Left colon (tissue), 2 donors: ENCODE measurements around the gene GIPC3. TPM values are rescaled to one million over a fixed set of nuclear protein-coding genes. Genes with fewer than 3 reads are reported as not detected.
"Not testable (repeated sequence)": the region's sequence is repeated elsewhere in the genome, so short reads cannot be mapped to it uniquely, and the experiment has no call there.

Source experiments
- ATAC-seq: fragments of 200-7000 bp; cut with Tn5 transposase; one replicate; pipeline ENCODE4 v1.9.1; 2020; ENCODE audit warnings: mild to moderate bottlenecking, moderate library complexity
- DNase-seq, 2 donors: peaks; one replicate each; pipeline ENCODE4 v3.0.0-alpha.2; 2020
- intact Hi-C, 2 donors: fragments of 100-400 bp; cut with DNase I in 1 of 2; cut with micrococcal nuclease in 1 of 2; formaldehyde crosslinking; loops; one replicate each; pipeline versions ENCODE4 v1.11.2 to v1.14.0; 2022; cut with DNase I, micrococcal nuclease
- total RNA-seq, 2 donors: library from RNA; stranded (reverse); fragmentation: NEBNext Ultra II Directional; extraction: Animal tissue kit (Norgen Biotek cat#: 25700); gene quantifications; one replicate each; pipeline ENCODE4 v1.2.1, GENCODE V29; 2021
- donor health status: DM: no; HTN: no; CAD: no.
- donor health status: DM: yes; HTN: yes; CAD: no.

GIPC3 gene
- total RNA-seq, 2 donors from 2014 or later = 0.24 to 0.64 TPM

- intact Hi-C loops = no loop called here
- DNase-seq (peak; percentile 100), ATAC-seq (peak; percentile 97)
Observed at GRCh38 chr19:3626473-3627350, 41.4 kb downstream of the GIPC3 start, which contains the start of gene CACTIN. Gene CACTIN, minus strand, starts transcription at chr19:3626790. Its CDS starts 28 bp downstream, at chr19:3626762.

- ATAC-seq (no peak), DNase-seq (no peak)
- intact Hi-C loops = no loop called here
Observed at GRCh38 chr19:3627351-3627723, 42.1 kb downstream of the GIPC3 start.

GRCh38 chr19:3628766-3629165, 43.5 kb downstream of the GIPC3 start:
- ATAC-seq, intact Hi-C loops, DNase-seq: not testable (repeated sequence)

GRCh38 chr19:3631053-3631861, 46.0 kb downstream of the GIPC3 start:
- intact Hi-C loops = no loop called here
- no peak for ATAC-seq

GRCh38 chr19:3632098-3632497, 46.8 kb downstream of the GIPC3 start:
- DNase-seq (no peak), ATAC-seq (no peak)
- intact Hi-C loops = no loop called here

More at GRCh38 chr19:3631053-3631861, 46.0 kb downstream of the GIPC3 start:
- DNase-seq = no peak

GRCh38 chr19:3632739-3633558, 47.7 kb downstream of the GIPC3 start:
- intact Hi-C loops = no loop called here
- ATAC-seq (no peak), DNase-seq (no peak)

GRCh38 chr19:3633559-3633988, 48.3 kb downstream of the GIPC3 start:
- intact Hi-C loops = no loop called here
- ATAC-seq = no peak

GRCh38 chr19:3634496-3635045, 49.3 kb downstream of the GIPC3 start:
- no peak for ATAC-seq
- intact Hi-C loops = no loop called here
- no peak for DNase-seq

More at GRCh38 chr19:3633559-3633988, 48.3 kb downstream of the GIPC3 start:
- no peak for DNase-seq

GRCh38 chr19:3636506-3636905, 51.2 kb downstream of the GIPC3 start:
- DNase-seq (no peak), ATAC-seq (no peak)
- intact Hi-C loops = no loop called here

GRCh38 chr19:3636962-3637361, 51.7 kb downstream of the GIPC3 start:
- ATAC-seq = no peak

GRCh38 chr19:3637621-3638020, 52.3 kb downstream of the GIPC3 start:
- intact Hi-C loops = no loop called here
- ATAC-seq = no peak
- no peak for DNase-seq

More at GRCh38 chr19:3636962-3637361, 51.7 kb downstream of the GIPC3 start:
- intact Hi-C loops = no loop called here
- DNase-seq = no peak

GRCh38 chr19:3638208-3639193, 53.2 kb downstream of the GIPC3 start:
- DNase-seq (no peak), ATAC-seq (no peak)
- intact Hi-C loops = no loop called here

GRCh38 chr19:3639479-3639878, 54.2 kb downstream of the GIPC3 start:
- intact Hi-C loops = no loop called here
- DNase-seq (no peak), ATAC-seq (no peak)

GRCh38 chr19:3641515-3642269, 56.4 kb downstream of the GIPC3 start:
- intact Hi-C loops = no loop called here
- DNase-seq (no peak), ATAC-seq (no peak)

GRCh38 chr19:3642296-3642695, 57.0 kb downstream of the GIPC3 start:
- ATAC-seq (no peak), DNase-seq (no peak)
- intact Hi-C loops = no loop called here
